GM18499 (cell line): ENCODE results near the gene PDE2A.

Source experiments
- ATAC-seq: cut with Tn5 transposase; IDR thresholded peaks from one replicate; pipeline ENCODE4 v1.9.1; 2021; ENCODE audit warnings: moderate number of reproducible peaks; ENCODE audit not compliant: insufficient read depth, unreplicated experiment

Gene PDE2A

DNA sequence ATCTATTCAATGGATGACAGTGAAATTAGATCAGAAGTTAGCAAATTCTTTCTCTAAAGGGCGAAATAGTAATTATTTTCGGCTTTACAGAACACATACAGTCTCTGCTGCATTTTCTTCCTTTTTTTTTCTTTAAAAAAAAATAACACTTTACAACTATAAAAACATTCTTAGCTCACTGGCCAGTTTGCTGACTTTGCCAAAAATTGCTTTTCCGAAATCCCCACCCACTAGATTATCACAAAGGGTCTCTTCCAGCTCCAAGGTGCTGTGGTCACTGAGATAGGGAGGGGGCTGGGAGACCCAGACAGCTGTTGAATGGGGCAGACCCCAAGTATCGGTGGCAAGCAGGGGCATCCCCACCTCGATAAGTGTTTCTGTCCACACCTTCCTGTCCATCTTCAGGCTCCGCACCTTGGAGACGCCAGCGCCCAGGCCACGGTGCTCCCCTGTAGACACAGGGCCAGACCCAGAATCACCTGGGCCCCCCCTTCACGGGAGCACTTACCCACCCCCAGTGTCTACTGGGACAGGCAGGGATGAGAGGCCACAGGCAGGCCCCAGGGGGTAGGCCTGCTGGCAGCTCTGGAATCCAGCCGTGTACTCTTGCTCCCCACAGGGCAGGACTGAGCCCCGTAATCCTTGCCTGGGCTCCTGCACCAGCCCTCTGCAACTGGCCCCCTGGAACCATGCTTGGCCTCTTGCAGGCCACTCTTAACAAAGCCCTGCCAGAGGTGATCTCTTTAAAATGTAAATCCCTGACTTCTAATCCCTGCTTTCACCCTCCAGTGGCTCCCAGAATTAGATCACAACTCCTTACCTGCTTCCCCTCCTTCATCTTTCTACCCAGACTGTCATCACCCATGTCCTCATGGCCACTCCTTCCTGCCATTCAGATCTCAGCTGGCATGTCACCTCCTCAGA lies 31.5 kb upstream of the PDE2A start:
- no peak for ATAC-seq

- ATAC-seq: no peak
Observed at GRCh38 chr11:72704783-72705265, 30.6 kb upstream of the PDE2A start.

- no peak for ATAC-seq
Observed at GRCh38 chr11:72704028-72704782, 30.0 kb upstream of the PDE2A start.

- ATAC-seq: no peak
Observed at GRCh38 chr11:72703267-72704008, 29.2 kb upstream of the PDE2A start.

- ATAC-seq: no peak
Observed at GRCh38 chr11:72702577-72703241, 28.5 kb upstream of the PDE2A start.

GRCh38 chr11:72702096-72702495 lies 27.9 kb upstream of the PDE2A start:
- ATAC-seq: no peak

GRCh38 chr11:72701466-72701865 lies 27.2 kb upstream of the PDE2A start:
- no peak for ATAC-seq

- no peak for ATAC-seq
Observed at GRCh38 chr11:72700146-72700545, 25.9 kb upstream of the PDE2A start.

- no peak for ATAC-seq
Observed at GRCh38 chr11:72697814-72698213, 23.6 kb upstream of the PDE2A start.

GRCh38 chr11:72696866-72697700 lies 22.9 kb upstream of the PDE2A start:
- ATAC-seq: no peak

DNA sequence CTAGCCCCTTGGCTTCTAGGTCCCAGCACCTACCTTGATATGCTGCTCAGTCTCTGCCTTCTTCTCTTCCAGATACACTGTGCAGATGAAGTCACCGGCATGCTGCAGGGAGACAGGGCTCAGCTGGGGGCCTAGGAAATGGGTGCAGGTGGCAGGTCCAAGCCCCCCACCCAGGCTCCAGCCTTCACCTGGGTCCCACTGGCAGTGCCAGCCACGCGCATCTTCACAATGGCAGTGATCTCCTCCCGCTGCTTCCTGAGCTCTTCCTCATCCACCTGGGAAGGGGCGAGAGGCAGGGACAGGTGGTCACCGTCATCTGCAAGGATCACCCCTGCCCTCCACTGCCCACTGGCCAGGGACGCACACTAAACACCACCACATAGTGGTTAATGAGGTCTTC lies 21.1 kb upstream of the PDE2A start:
- no peak for ATAC-seq

GRCh38 chr11:72693271-72693968 lies 19.2 kb upstream of the PDE2A start:
- no peak for ATAC-seq

GRCh38 chr11:72692498-72693237 lies 18.4 kb upstream of the PDE2A start:
- ATAC-seq: no peak

DNA sequence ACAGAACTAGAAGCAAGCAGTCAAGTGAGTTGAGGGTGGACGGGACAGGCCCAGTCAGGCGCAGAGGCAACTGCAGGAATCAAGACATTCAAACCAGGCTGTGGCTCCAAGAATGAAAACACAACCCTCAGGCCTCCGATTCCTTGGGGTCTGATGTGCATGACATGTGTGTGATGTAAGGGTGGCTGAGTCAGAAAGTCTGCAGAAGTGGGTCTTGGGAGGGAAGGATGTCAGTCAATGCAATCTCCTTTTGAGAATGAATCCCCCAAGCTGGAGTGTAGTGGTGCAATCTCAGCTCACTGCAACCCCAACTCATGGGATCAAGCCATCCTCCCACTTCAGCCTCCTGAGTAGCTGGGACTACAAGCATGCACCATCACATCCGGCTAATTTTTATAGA lies 15.9 kb upstream of the PDE2A start:
- ATAC-seq: no peak

- no peak for ATAC-seq
Observed at GRCh38 chr11:72688929-72689328, 14.7 kb upstream of the PDE2A start.

DNA sequence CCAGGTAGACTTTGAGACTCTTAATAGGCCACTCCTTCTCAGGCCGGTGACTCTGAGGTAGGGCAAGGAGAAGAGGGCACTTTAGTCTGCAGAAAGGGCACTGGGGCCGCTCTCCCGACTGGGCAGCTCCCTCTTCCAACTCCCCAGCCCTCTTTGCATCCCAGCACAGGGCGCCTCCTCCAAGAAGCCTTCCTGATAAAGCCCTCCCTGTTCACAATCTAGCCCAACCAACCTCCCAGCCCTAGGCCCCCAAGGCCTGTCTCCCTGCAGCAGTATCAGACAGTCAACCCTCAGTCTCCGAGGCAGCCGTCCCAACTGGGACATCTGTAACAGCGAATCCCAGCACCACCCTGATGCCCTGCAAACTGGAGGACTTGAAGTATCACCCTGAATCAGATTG lies 14.3 kb upstream of the PDE2A start:
- ATAC-seq: no peak

- no peak for ATAC-seq
Observed at GRCh38 chr11:72687326-72687725, 13.1 kb upstream of the PDE2A start.

GRCh38 chr11:72686639-72687220 lies 12.5 kb upstream of the PDE2A start:
- ATAC-seq: no peak
